HUDEP-2 (cell line): Measurements from ENCODE around the gene CA12.

Source experiments
- DNase-seq, 76 experiments: peaks; one replicate each; lab custom pipeline; 2025; ENCODE audit not compliant: unreplicated experiment in 76 of 76; lab: John Stamatoyannopoulos, UW

CA12 gene

DNA sequence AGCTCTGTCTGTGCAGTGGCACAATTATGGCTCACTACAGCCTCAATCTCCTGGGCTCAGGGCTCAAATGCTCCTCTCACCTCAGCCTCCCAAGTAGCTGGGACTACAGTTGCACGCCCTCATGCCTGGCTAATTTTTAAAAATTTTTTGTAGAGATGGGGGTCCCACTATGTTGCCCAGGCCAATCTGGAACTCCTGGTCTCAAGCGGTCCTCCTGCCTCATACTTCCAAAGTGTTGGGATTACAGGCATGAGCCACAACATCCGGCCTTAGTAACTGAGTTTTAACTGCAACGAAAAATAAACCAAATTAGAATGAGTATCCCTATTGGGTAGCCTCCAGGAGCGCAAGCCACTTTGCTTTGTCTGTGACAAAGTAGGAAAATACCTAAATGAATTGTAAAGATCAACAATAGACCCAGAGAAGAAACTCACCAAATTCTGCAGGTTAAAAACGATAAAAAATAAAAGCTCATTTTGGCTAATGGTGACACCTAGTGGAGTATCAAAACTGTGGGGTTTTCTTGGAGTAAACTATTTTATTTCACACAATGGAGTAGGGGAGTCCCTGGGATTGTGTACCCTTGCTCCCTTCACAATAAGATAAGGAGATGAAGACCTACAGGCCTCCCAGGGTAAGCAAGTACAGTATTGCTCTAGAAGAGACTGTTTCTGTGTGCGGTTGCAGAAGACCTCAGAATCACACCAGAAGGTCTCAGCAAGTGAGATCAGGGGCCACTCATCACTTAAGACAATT lies 21.0 kb upstream of the CA12 start:
- DNase-seq = peak in 16 of 76 experiments; percentile 2 to 29 (median 14)

DNA sequence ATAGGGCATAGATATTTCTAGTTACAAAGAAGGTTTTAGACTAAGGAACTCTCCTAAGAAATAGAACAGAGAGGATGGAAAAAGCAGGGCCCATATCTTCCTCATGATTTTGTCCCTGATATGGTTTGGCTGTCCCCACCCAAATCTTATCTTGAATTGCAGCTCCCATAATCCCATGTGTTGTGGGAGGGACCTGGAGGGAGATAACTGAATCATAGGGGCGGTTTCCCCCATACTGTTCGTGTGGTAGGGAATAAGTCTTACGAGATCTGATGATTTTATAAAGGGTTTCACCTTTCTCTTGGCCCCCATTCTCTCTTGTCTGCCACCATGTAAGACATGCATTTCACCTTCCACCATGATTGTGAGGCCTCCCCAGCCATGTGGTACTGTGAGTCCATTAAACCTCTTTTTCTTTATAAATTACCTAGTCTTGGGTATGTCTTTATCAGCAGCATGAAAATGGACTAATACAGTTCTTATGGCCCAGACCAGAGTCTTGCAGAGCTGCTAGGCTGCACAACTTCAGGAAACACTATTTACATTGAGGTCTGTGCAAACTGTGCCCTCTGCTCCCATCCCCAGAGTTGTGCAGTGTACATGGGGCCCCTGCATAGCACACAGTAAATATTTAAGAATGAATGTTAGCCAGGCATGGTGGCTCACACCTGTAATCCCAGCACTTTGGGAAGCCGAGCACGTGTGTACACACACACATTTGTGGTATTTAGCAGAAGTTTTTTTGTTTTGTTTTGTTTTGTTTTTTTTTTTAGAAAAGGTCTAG lies 20.3 kb upstream of the CA12 start:
- peak in 3 of 76 experiments; percentile 9 to 19 (median 10) for DNase-seq

DNA sequence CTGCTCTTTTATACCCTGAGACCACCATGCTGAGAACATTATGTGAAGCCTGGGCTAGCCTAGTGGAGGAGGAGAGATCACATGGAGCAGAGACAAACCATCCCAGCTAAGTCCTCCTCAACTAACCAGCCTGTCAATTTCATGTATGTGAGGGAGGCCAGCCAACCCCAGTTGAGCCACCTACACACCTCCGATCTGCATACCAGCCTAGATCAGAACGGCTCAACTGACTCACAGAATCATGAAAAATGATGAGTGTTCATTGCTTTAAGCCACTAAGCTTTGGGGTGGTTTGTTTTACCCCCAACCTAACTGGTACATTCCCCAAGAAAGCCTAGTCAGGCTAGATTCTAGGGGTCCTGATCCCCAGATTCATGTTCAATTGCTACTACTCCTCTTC lies 19.4 kb upstream of the CA12 start:
- DNase-seq = no peak

DNA sequence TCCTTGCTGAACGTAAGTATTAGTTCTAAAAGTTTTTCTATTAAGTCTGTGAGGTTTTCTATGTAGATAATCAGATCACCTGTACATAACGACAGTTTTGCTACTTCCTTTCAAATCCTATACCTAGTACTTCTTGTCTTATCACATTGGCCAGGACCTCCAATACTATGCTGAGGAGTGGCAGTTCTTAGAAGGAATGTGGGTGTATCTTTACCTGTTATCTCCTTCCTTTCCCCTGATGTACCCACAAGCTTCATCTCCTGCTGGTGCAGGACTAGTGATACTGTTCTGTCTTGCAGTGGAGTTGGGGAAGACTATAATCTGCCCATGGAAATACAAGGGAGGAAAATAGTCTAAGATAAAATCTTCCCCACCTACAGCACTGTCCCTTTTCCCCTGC lies 16.8 kb upstream of the CA12 start:
- no peak for DNase-seq

DNA sequence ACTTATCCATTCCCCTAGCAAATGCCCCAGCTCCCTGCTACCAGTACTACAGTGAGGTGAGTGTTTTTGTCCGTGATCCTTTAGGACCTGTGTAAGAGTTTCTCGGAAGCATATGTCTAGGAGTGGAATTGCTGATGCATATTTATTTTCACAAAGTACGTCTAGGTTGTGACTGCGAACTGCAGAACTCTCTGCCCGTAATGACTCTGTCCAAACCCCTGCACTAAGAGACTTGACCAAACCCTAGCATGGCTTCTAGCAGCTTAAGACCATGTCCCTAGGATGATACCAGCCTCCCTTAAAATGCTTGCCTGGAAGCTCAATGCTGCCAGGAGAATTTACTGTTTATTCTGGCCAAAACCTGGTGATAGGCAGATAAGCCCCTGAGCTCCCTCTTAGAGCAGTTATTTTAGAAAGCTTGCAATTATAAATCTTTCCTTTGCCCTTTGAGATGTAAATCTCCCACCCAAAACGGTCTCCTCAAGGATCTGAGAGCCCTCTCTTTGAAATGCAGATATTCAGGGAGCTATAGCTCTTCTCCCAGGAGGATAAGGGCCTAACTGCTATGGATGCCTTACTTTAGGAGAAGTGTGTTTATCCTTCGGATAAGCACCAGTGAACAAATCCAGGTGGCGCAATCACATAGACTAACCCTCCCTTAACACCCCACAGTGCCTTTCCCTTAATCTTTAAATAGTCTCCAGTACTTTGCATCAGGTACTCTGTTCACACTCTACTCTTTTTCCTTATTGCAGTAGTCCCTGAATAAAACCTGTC lies 14.7 kb upstream of the CA12 start:
- DNase-seq = no peak

DNA sequence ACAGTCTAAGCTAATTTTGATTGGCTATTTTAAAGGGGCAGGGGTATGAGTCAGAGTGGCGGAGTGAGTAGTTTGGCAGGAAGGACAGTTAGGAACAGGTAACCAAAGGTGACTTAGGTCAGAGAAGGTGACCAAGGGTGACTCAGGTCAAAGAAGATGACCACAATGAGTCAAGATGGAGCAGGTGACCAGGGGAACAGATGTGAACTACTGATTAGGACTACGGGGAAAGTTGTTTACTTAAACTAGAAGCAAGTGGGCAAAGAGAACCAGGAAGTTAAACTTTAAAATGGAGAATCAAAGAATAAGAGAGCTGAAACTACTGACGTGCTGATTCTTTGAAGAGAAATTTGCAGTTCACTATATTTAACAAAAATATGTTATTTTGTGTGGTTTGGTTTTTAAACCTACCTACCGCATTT lies 14.1 kb upstream of the CA12 start:
- DNase-seq = peak in 1 of 76 experiments; percentile 6

DNA sequence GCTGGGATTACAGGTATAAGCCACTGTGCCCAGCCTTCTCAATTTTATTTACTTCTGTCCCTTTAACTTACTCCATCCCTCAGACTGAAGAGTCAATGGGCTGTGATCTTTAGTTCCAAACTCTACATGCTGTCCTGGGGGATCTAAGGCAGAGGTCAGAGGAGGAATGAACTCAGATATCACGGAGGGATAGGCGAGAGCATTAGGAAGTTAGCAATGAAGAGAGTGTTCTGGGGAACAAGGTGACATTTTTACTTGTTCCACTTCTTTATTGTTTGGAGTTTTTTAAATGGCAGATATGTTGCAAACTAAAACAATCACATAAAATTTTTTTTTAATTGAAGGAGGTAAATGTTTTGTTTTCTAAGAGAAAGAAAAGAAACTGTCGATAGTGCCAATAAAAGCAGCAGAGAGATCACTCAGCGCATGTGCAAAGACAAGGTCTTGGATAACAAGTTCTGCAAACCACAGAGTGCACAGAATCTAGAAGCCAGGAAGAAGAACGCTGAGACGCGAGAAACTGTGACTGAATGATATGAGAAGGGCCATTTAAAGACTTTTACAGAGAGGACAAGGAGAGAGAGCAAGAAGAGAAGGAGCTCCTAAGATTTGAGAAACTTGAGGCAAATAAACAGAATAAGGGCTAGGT lies 10.8 kb upstream of the CA12 start:
- no peak for DNase-seq

DNA sequence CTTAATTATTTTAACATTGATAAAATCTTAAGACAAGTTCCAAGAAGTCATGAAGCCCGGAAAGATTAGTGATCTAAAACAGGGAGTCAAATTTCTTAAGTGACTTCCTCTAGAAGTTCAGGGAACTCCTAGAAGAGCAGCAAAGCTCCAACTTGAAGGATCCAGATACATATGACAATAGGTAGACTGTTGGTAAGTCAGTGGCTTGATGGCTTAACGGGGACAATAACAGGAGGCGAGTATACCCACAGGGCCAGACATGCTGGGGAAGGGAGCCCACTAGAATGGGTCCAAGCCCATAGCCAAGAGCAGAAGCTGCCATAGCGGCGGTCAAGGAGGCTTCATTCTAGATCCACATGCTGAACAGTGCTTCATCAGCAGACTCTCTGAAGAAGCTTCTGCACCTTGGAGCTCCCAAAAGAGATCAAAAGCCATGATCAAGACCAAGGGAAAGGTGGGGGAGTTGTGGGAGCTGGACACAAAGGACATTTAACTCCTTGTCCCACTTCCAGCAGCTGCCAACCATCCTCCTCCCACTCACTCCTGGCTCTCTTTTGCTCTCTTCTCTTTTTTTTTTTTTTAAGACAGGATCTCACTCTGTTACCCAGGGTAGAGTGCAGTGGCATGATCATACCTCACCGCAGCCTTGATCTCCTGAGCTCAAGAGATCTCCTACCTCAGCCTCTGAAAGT lies 10.2 kb upstream of the CA12 start:
- DNase-seq = no peak

DNA sequence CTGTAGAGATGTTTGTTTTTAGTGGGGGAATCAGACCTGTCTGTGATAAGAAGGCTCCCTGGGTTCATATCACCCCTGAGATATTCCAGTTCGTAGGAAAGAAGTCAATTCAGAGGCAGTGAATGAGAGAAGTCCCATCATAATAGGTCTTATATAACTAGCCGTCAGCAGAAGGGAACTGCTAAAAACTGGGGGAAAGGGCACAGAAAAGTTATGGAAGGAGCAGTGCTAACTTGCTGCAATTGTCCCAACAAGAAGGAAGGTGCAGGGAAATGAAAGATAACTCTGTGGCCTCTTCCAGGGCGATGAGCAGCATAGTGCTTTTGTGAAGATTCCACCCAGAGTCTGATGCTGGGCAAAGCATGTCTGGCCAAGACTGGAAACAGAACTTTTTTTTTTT lies 9.0 kb upstream of the CA12 start:
- no peak for DNase-seq

DNA sequence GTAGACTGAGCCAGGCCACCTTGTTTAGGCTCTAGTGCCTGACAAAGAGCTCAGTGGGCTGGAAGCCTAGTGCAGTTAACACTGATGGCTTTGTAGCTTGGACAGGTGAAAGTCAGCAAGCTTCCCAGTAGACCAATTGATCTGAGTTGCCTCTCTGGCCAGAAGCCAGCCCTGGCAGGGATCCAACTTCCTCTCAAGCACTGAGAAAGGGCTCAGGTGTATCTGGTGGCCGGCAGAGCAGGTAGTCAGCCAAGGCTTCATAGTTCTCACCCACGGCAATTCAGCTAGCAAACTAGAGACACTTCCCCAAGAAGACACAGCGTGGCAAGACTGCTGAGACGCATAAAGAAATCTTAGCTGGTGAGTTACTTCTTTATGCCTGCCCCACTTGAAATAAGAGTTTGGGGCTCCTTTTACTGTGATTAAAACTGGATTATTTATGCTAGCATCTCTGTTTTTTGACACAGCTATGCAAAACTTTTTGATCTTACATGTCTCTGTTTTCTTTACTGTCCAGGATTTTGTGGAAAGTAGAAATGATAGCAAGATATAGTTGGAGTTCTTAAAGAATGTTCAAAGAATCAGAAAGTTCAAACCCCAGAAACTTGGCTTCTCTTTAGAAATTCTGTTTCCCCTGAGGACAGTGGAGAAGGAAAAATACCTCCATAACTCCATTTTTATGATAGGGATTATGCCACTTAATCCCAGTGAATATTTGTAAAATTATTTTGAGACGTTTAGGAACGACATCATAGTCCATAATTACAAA lies 8.4 kb upstream of the CA12 start:
- no peak for DNase-seq

DNA sequence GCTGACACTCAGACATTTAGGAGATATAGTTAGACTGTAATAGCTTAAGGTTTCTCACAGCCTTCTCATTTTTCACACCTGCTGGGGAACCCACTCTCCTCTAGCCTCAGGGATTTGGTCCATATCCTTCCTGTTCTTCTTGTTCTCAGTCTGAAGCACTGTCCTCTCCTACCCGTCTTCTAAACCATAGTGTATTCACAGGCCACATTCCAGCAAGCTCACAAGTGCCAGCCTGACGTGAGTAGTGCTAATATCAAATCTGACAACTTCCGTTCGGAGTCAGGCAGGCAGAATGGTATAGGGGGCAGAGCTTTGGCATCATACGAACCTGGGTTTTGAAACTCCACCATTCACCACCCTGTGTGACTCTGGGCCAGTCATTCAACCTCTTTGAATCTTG lies 6.9 kb upstream of the CA12 start:
- no peak for DNase-seq

DNA sequence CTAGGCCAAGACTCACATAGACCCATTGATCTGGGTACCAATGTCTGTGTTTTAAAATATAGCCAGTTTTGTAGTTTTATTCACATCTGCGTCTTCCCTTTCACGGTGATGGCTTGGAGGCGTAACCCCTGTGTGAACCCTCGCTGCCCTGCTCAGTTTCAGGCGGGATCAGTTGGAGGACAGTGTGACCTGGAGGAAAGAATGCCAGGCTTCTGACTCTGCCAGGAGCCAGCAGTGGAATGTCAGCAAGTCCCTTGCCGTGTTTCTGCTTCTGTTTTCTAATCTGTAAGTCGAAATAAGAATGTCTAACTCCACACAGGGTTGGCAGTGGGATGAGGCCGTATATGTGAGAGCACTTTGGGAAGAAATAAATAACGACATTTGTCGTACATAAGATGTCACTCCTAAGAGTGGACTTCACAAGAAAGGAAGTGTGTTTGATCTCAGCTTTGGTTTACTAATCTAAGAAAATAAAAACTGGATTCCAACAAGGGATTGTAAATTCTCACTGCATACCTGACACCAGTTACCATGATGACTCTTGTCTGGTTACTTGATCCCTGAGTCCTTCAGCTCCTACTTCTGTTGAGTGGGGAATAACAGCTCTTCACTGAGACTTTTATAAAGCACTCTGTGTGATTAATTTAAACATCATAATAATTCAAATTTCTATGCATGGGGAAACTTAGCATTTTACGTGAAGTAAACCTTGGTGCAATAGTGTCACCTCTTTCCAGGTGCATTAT lies 6.3 kb upstream of the CA12 start:
- no peak for DNase-seq

DNA sequence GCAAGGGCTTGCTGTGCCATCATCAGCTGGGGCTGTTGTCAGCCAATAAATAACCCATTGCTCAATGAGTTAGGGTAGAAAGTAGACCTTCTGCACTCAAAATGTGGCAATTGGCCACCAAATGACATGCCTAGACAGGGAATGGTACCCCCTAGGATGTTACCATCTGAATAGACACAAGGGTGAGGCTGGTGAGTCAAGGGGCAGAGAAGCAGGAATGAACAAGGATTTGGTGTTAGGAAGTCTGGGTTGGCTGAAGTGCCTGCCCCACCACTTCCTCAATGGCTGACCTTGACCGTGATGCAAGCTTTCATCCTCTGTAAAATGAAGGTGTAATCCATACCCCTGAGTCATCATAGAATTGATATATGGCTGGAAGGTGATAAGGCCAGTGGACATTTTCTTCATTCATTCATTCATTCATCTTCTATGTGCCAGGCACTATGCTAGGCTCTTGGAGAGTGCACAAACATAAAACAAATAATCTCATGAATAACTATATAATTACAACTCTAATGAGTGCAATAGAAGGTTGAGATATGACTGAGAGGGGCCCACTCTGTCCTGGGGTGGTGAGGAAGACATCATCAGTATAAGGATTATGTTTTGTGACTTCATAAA lies 4.4 kb upstream of the CA12 start:
- DNase-seq = no peak

DNA sequence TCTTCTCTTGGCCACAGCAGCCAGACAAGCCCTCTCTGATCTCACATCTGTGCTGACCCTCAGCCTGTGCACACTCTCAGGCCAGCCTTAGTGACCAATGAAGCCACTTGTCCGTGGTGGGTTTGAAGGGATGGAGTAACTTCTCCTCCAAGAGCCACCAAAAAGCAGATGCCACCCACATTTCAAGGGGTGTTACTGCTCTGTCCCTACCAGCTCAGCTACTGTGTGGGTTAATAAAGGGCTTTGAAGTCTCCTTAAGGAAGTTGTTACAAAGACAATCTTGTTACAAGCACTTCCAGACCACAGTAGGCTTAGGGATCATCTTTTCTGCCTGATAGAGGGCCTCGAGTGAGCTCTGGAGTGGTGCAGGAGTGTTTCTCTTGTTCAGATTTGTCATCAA lies 3.3 kb upstream of the CA12 start:
- DNase-seq = no peak

DNA sequence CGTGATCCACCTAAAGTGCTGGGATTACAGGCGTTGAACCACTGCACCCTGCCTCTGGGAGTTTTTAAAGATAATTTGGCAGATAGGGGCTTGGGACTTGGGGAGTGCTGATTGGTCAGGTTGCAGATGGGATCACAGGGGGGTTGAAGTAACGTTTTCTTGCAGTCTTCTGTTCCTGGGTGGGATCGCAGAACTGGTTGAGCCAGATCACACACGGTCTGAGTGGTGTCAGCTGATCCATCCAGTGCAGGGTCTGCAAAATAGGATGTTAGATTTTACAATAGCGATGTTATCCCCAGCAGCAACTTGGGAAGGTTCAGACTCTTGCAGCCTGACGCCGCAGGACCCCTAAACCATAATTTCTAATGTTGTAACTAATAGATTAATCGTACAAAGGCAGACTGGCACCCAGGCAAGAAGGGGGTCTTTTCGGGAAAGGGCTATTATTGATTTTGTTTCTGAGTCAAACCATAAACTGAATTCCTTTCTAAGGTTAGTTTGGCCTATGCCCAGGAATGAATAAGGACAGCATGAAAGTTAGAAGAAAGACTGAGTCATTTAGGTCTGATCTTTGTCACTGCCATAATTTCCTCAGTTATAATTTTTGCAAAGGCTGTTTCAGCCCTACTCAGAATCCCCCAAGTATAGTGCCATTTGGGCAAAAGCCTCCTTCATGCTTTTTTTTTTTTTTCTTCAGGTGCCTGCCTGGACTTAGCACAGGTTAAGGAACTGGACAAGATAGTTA lies 1.5 kb upstream of the CA12 start:
- DNase-seq = no peak

DNA sequence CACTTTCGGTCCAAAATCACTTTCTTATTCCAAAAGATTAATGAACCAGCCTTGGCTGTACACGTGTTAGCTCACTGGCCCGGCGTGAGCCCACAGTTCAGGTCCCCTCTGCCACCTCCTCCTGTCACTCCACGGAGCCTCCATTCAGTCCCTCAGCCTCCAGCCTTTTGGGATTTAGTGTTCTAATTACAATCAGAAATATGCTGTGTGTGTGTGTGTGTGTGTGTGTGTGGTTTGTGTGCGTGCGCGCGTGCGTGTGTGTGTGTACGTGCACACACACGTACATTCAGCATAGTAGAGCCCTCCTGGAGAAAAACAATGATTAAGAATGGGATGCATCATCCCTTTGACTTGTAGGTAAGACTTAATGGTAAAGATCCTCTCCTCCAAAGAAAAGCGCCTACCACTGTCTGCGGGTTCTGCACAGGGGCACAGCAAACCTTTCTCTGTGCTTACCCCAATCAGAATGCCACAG lies 801 bp downstream of the CA12 start:
- no peak for DNase-seq

DNA sequence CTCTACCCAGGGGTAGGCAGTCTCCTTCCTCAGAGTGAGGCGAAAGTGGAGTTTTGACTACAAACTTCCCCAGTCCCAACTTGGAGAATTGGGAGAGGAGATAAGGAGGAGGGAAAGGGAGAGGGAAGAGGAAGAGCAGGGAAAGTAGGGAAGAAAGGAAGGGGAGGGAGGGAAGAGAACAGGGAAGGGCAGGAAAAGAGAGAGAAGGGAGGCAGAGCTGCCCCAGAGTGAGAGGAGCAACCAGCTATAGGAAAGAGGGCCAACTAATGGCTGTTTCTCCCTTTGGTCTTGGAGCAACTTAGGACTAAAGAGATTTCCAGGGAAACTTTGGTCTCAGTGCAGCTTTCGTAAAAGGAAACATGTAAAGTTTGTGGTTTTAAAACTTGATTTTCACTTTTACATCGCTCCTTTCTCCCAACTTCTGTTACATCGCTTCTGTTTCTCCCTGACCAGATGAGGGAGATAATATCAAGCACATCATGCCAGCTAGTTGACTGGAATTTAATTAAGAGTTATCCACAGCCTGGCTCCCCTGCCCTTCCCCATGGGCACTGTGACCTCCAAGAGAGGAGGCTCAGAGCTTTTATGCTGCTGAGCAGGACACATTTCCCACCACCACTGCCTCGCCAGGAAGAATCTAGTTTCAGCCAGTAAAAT lies 1.4 kb downstream of the CA12 start:
- DNase-seq = no peak
